ENCODE data around the gene SCFD2. TPM values are rescaled to one million over a fixed set of nuclear protein-coding genes. Genes with fewer than 3 reads are reported as not detected.

The SCFD2 gene
- polyA plus RNA-seq, 1 of the 3 experiments (the other 2 are of a cell fraction), result 14.1 TPM

DNA sequence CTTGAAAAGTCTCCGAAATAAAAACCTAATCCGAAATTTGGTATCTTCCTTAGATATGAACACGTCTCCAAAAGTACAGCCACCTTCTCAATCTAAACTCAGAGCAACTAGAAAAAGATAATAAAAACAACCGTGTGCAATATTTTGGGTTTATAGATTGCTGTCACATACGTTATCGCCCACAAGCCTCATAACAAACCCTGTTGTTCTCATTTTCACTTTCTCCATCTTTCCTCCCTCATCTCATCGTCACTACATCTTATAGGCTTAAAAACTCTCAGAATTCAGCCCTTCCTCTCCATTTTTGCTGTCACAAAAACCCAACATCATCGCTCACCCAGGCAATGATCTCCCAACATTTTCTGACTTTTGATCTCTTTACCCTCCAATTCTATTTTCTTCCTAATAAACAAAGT lies 448 bp upstream of the SCFD2 start (continued):
- TF ChIP-seq, protein P1, sequence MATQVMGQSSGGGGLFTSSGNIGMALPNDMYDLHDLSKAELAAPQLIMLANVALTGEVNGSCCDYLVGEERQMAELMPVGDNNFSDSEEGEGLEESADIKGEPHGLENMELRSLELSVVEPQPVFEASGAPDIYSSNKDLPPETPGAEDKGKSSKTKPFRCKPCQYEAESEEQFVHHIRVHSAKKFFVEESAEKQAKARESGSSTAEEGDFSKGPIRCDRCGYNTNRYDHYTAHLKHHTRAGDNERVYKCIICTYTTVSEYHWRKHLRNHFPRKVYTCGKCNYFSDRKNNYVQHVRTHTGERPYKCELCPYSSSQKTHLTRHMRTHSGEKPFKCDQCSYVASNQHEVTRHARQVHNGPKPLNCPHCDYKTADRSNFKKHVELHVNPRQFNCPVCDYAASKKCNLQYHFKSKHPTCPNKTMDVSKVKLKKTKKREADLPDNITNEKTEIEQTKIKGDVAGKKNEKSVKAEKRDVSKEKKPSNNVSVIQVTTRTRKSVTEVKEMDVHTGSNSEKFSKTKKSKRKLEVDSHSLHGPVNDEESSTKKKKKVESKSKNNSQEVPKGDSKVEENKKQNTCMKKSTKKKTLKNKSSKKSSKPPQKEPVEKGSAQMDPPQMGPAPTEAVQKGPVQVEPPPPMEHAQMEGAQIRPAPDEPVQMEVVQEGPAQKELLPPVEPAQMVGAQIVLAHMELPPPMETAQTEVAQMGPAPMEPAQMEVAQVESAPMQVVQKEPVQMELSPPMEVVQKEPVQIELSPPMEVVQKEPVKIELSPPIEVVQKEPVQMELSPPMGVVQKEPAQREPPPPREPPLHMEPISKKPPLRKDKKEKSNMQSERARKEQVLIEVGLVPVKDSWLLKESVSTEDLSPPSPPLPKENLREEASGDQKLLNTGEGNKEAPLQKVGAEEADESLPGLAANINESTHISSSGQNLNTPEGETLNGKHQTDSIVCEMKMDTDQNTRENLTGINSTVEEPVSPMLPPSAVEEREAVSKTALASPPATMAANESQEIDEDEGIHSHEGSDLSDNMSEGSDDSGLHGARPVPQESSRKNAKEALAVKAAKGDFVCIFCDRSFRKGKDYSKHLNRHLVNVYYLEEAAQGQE (IDR thresholded peaks at IDR 0.05; ENCODE audit: low read depth, low read length), result no peak

DNA sequence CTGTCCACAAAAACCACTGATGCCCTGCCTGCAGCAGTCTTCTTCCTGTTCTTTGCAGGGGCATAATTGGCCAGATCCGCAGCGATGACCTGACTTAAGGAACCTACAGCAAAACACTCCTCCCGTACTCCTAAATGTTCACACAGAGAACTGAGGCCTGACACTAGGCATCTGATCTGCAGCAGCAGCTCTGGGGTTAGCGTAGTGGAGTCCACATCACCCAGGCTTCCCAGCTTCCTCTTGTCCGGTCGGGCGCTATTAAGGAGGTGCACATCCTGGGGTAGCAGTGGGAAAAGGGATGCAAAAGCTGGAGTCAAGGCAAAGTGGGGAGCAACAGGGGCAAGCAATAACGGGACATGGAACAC lies 758 bp downstream of the SCFD2 start:
- peak; percentile 50 for DNase-seq
- no peaks in the 10 kb centered on the region for H3K9me3 ChIP-seq
- TF ChIP-seq RXRA (IDR thresholded peaks at IDR 0.05; ENCODE audit: borderline replicate concordance, low read depth) (no peak), RAD21 (IDR thresholded peaks at IDR 0.05; ENCODE audit: low read length) (no peak), GABPA (IDR thresholded peaks at IDR 0.05; ENCODE audit: low read depth) (peak; percentile 30; the same call in 1 of the 2 replicates), CHD2 (IDR thresholded peaks at IDR 0.05; ENCODE audit: low read length, partially characterized antibody) (no peak), NRF1 (IDR thresholded peaks at IDR 0.05; ENCODE audit: low read depth, low read length) (no peak), EP300 (IDR thresholded peaks at IDR 0.05; ENCODE audit: borderline replicate concordance in 1 of 2, low read depth in 1 of 2, low read length in 1 of 2) (no peak)
- TF ChIP-seq, protein P2, sequence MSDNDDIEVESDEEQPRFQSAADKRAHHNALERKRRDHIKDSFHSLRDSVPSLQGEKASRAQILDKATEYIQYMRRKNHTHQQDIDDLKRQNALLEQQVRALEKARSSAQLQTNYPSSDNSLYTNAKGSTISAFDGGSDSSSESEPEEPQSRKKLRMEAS (IDR thresholded peaks at IDR 0.05; ENCODE audit: low read depth), result no peak
- no peaks in the 10 kb centered on the region for H3K27me3 ChIP-seq (ENCODE audit: insufficient read depth)
- H2AFZ ChIP-seq (ENCODE audit: low read depth), result peak overlapping the region; percentile 99
- H3K9ac ChIP-seq, result peak overlapping the region; percentile 63
- no peaks in the 10 kb centered on the region for H3F3A ChIP-seq (replicated peaks; ENCODE audit: insufficient read depth)
- H3K27ac ChIP-seq (ENCODE audit: low read depth in 2 of 2, low read length in 1 of 2), result peak overlapping the region; percentile 43 to 50; a peak in 3 of 4 replicates
- WGBS (ENCODE audit: low lambda C conversion rate), result 0% methylated on average over 5 of the region's 8 CpGs
- H3K79me2 ChIP-seq (ENCODE audit: insufficient read depth), result peaks cover 53% of the 10 kb centered on the region
- ChIA-PET CTCF (interaction anchor here (2.1 kb wide), 1 partner anchor 869 kb away, joined by 6 read pairs; no protein-coding TSS in a partner anchor), POLR2A (interaction anchor here (1.4 kb wide), 1 partner anchor 12 kb away, joined by 7 read pairs; the partner anchor contains the start of gene FIP1L1)
- no peaks in the 10 kb centered on the region for H4K20me1 ChIP-seq (ENCODE audit: insufficient read depth)
- H3K4me3 ChIP-seq (ENCODE audit: low read depth in 2 of 2, low read length in 1 of 2), result peak overlapping the region; percentile 89 to 98
- peaks cover 0 to 13% of the 10 kb centered on the region in 2 experiments for H3K36me3 ChIP-seq (replicated peaks in 1 of 2; ENCODE audit: control insufficient read depth in 1 of 2, insufficient read depth in 2 of 2, low read length in 1 of 2)
- peak overlapping the region; percentile 91 for H3K4me2 ChIP-seq
- peaks cover 0 to 11% of the 10 kb centered on the region in 2 experiments; a peak in 2 of 4 replicates for H3K4me1 ChIP-seq (ENCODE audit: control insufficient read depth in 1 of 2, insufficient read depth in 2 of 2, low read depth in 1 of 2, low read length in 1 of 2)
- H3K9me2 ChIP-seq, result no peaks in the 10 kb centered on the region

DNA sequence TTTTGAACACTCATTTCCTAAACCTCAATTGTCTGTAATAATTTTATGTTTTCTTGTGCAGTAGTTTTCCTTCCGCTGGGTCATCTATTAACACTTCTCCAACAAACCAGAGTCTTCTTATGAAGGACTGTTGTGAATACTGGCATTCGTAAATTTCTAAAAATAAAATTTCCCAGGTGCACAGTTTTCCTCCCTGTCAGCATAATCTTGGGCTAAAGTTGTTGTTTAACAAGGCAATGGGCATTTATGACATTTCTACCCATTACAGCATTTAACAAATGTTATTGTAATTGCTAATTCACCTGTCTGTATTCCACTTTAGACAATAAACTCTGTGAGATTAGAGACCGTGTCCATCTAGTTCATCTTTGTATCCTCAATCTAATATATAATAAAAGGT lies 1.2 kb downstream of the SCFD2 start:
- Histone ChIP-seq H3F3A (replicated peaks; ENCODE audit: insufficient read depth) (no peaks in the 10 kb centered on the region), H3K27ac (ENCODE audit: low read depth in 2 of 2, low read length in 1 of 2) (no peak overlapping the region; a peak in 1 of 4 replicates)
- no peak for TF ChIP-seq FOXM1 (IDR thresholded peaks at IDR 0.05; ENCODE audit: low read depth)
- no peak for TF ChIP-seq EP300 (IDR thresholded peaks at IDR 0.05; ENCODE audit: borderline replicate concordance in 1 of 2, low read depth in 1 of 2, low read length in 1 of 2)
- TF ChIP-seq, protein P3, sequence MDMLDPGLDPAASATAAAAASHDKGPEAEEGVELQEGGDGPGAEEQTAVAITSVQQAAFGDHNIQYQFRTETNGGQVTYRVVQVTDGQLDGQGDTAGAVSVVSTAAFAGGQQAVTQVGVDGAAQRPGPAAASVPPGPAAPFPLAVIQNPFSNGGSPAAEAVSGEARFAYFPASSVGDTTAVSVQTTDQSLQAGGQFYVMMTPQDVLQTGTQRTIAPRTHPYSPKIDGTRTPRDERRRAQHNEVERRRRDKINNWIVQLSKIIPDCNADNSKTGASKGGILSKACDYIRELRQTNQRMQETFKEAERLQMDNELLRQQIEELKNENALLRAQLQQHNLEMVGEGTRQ (IDR thresholded peaks at IDR 0.05; ENCODE audit: borderline replicate concordance, low read depth, low read length), result no peak
- TF ChIP-seq POLR2AphosphoS5 (IDR thresholded peaks at IDR 0.05; ENCODE audit: low read depth, low read length), result no peak
- no peak for TF ChIP-seq FOXJ3 (CRISPR knock-in tag; IDR thresholded peaks at IDR 0.05)
- TF ChIP-seq JUND (IDR thresholded peaks at IDR 0.05), result no peak
- TF ChIP-seq, protein P2 (IDR thresholded peaks at IDR 0.05; ENCODE audit: low read depth), result no peak
- no peak for TF ChIP-seq GABPA (IDR thresholded peaks at IDR 0.05; ENCODE audit: low read depth)
- TF ChIP-seq, protein P4, sequence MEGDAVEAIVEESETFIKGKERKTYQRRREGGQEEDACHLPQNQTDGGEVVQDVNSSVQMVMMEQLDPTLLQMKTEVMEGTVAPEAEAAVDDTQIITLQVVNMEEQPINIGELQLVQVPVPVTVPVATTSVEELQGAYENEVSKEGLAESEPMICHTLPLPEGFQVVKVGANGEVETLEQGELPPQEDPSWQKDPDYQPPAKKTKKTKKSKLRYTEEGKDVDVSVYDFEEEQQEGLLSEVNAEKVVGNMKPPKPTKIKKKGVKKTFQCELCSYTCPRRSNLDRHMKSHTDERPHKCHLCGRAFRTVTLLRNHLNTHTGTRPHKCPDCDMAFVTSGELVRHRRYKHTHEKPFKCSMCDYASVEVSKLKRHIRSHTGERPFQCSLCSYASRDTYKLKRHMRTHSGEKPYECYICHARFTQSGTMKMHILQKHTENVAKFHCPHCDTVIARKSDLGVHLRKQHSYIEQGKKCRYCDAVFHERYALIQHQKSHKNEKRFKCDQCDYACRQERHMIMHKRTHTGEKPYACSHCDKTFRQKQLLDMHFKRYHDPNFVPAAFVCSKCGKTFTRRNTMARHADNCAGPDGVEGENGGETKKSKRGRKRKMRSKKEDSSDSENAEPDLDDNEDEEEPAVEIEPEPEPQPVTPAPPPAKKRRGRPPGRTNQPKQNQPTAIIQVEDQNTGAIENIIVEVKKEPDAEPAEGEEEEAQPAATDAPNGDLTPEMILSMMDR (IDR thresholded peaks at IDR 0.05), result no peak
- no peak for TF ChIP-seq MEF2A (IDR thresholded peaks at IDR 0.05; ENCODE audit: borderline replicate concordance, low read depth)
- no peak for TF ChIP-seq YY1 (IDR thresholded peaks at IDR 0.05; ENCODE audit: low read depth)
- no peak for TF ChIP-seq RXRA (IDR thresholded peaks at IDR 0.05; ENCODE audit: borderline replicate concordance, low read depth)

More for the DNA sequence above, 1.2 kb downstream of the SCFD2 start:
- no peaks in the 10 kb centered on the region for H3K9me3 ChIP-seq
- no peak for DNase-seq
- H3K4me3 ChIP-seq (ENCODE audit: low read depth in 2 of 2, low read length in 1 of 2), result peak overlapping the region; percentile 89 to 98
- peaks cover 0 to 15% of the 10 kb centered on the region in 2 experiments for H3K36me3 ChIP-seq (replicated peaks in 1 of 2; ENCODE audit: control insufficient read depth in 1 of 2, insufficient read depth in 2 of 2, low read length in 1 of 2)
- POLR2A ChIA-PET, result no interaction called here
- WGBS (ENCODE audit: low lambda C conversion rate), result 21% methylated on average over 3 of the region's 3 CpGs
- peak overlapping the region; percentile 99; the same call in 1 of the 2 replicates for H2AFZ ChIP-seq (ENCODE audit: low read depth)
- H3K9ac ChIP-seq, result peak overlapping the region; percentile 63; the same call in 1 of the 2 replicates
- no peaks in the 10 kb centered on the region for H4K20me1 ChIP-seq (ENCODE audit: insufficient read depth)
- peaks cover 58% of the 10 kb centered on the region for H3K79me2 ChIP-seq (ENCODE audit: insufficient read depth)
- H3K9me2 ChIP-seq, result no peaks in the 10 kb centered on the region
- peaks cover 0 to 11% of the 10 kb centered on the region in 2 experiments; a peak in 2 of 4 replicates for H3K4me1 ChIP-seq (ENCODE audit: control insufficient read depth in 1 of 2, insufficient read depth in 2 of 2, low read depth in 1 of 2, low read length in 1 of 2)
- CTCF ChIA-PET, result no interaction called here
- H3K27me3 ChIP-seq (ENCODE audit: insufficient read depth), result no peaks in the 10 kb centered on the region
- H3K4me2 ChIP-seq, result peak overlapping the region; percentile 91
